HL-60 (cell line): ENCODE measurements around the gene TPCN1.

Experiments used
- CTCF ChIP-seq: IDR thresholded peaks from one replicate; pipeline ENCODE4 v1.5.1; 2011; ENCODE audit warnings: low read length, control low read depth, inconsistent platforms; ENCODE audit not compliant: insufficient read depth
- GABPA ChIP-seq: IDR thresholded peaks from 2 replicates; pipeline ENCODE4 v1.6.1; 2012; ENCODE audit warnings: low read depth

- TF ChIP-seq GABPA (no peak), CTCF (no peak)
Observed at GRCh38 chr12:113316155-113316554, 94.9 kb downstream of the TPCN1 start.
